B cell (primary cell): ENCODE data around the gene TMEM63A. TPM values are rescaled to one million over a fixed set of nuclear protein-coding genes. Genes with fewer than 3 reads are reported as not detected.

Experiments used
- ATAC-seq: fragments of 200-7000 bp; cut with Tn5 transposase; one replicate; pipeline ENCODE4 v1.10.0; 2021; ENCODE audit warnings: low read depth, mild to moderate bottlenecking, moderate number of reproducible peaks, moderate library complexity
- CTCF ChIA-PET: fragments of 350-600 bp; sonication (Branson Sonifier 250); formaldehyde crosslinking; loops from one replicate; lab custom pipeline; 2021; ENCODE audit warnings: antibody characterized with exemption, inconsistent platforms; lab: Charles Lee
- POLR2A ChIA-PET: fragments of 350-600 bp; sonication (Branson Sonifier 250); formaldehyde crosslinking; loops from one replicate; lab custom pipeline; 2021; ENCODE audit warnings: antibody characterized with exemption; lab: Charles Lee
- DNase-seq: peaks from one replicate; pipeline ENCODE4 v3.0.0; 2013
- H2AFZ ChIP-seq: 2 replicates; pipeline ENCODE4 v1.6.1; 2012; ENCODE audit warnings: mild to moderate bottlenecking, low read depth, low read length; ENCODE audit not compliant: insufficient read depth, poor library complexity, severe bottlenecking
- H3K27ac ChIP-seq, 2 donors: 1 replicate in 1 of 2; 2 replicates in 1 of 2; pipeline ENCODE4 v1.5.1; 2012 to 2013; ENCODE audit warnings: low read length in 2 of 2, mild to moderate bottlenecking in 2 of 2, moderate library complexity in 1 of 2
- H3K27me3 ChIP-seq, 4 experiments: fragments of 200-600 bp in 1 of 4; sonication (generic) in 1 of 4; replicated peaks in 1 of 4; 1 replicate in 2 of 4; 2 replicates in 2 of 4; pipeline versions ENCODE4 v1.6.1 to v1.7.0; 2013 to 2016; ENCODE audit warnings: low read length in 3 of 4, mild to moderate bottlenecking in 2 of 4, mixed read lengths in 1 of 4, moderate library complexity in 1 of 4; ENCODE audit not compliant: insufficient read depth in 4 of 4, control insufficient read depth in 3 of 4; ENCODE audit errors: control extremely low read depth in 1 of 4
- H3K36me3 ChIP-seq, 2 experiments: replicated peaks in 1 of 2; 1 replicate in 1 of 2; 2 replicates in 1 of 2; pipeline versions ENCODE4 v1.6.1 to v1.7.1; 2013; ENCODE audit warnings: low read length in 1 of 2; ENCODE audit not compliant: insufficient read depth in 2 of 2, control insufficient read depth in 1 of 2; ENCODE audit errors: control extremely low read depth in 1 of 2, extremely low read depth in 1 of 2
- H3K4me1 ChIP-seq, 2 donors: fragments of 200-600 bp in 1 of 2; sonication (generic) in 1 of 2; 1 replicate in 1 of 2; 2 replicates in 1 of 2; pipeline versions ENCODE4 v1.5.1 to v1.6.1; 2013 to 2017; ENCODE audit warnings: low read length in 2 of 2; ENCODE audit not compliant: control insufficient read depth in 2 of 2, insufficient read depth in 2 of 2
- H3K4me2 ChIP-seq: replicated peaks from 2 replicates; pipeline ENCODE3; 2012; ENCODE audit warnings: mild to moderate bottlenecking, low read depth, low read length; ENCODE audit not compliant: poor library complexity, severe bottlenecking
- H3K4me3 ChIP-seq, 5 experiments: fragments of 200-600 bp in 1 of 5; sonication (generic) in 1 of 5; 1 replicate in 3 of 5; 2 replicates in 2 of 5; pipeline versions ENCODE4 v1.5.1 to v1.7.0; 2011 to 2016; ENCODE audit warnings: low read length in 4 of 5, mild to moderate bottlenecking in 4 of 5, low read depth in 2 of 5, control low read depth in 1 of 5, moderate library complexity in 1 of 5; ENCODE audit not compliant: insufficient read depth in 1 of 5; ENCODE audit errors: control extremely low read depth in 1 of 5, extremely low read depth in 1 of 5
- H3K79me2 ChIP-seq: fragments of 200-600 bp; sonication (generic); one replicate; pipeline ENCODE4 v1.6.0; 2016; ENCODE audit warnings: low read length; ENCODE audit not compliant: control insufficient read depth, insufficient read depth
- H3K9ac ChIP-seq: fragments of 200-600 bp; sonication (generic); 2 replicates; pipeline ENCODE4 v1.6.1; 2017; ENCODE audit warnings: mild to moderate bottlenecking, low read length, moderate library complexity
- H3K9me3 ChIP-seq, 3 donors: one replicate each; pipeline versions ENCODE4 v1.6.1 to v1.7.1; 2013; ENCODE audit warnings: low read length in 2 of 3; ENCODE audit not compliant: control insufficient read depth in 2 of 3, insufficient read depth in 1 of 3; ENCODE audit errors: control extremely low read depth in 1 of 3
- H4K20me1 ChIP-seq: 2 replicates; pipeline ENCODE4 v1.6.0; 2012; ENCODE audit warnings: mild to moderate bottlenecking, low read length; ENCODE audit not compliant: insufficient read depth, control insufficient read depth, poor library complexity, severe bottlenecking
- H3K27ac Mint-ChIP-seq: one replicate; pipeline ENCODE4 v1.8.0; 2021; ENCODE audit warnings: mixed read lengths
- H3K27me3 Mint-ChIP-seq: one replicate; pipeline ENCODE4 v1.8.0; 2021; ENCODE audit warnings: mixed read lengths
- H3K4me1 Mint-ChIP-seq: one replicate; pipeline ENCODE4 v1.8.0; 2021; ENCODE audit warnings: mixed read lengths
- H3K4me3 Mint-ChIP-seq: one replicate; pipeline ENCODE4 v1.8.0; 2021; ENCODE audit warnings: mixed read lengths
- H3K9me3 Mint-ChIP-seq: one replicate; pipeline ENCODE4 v1.8.0; 2022; ENCODE audit warnings: mixed read lengths; ENCODE audit not compliant: insufficient read depth
- EZH2 ChIP-seq: IDR thresholded peaks from 2 replicates; pipeline ENCODE4 v1.6.1; 2012; ENCODE audit warnings: borderline replicate concordance, low read depth, mild to moderate bottlenecking, moderate library complexity, low read length; ENCODE audit not compliant: insufficient read depth, poor library complexity, severe bottlenecking
- WGBS: methylation state at CpG from one replicate; pipeline ENCODE4 v1.1.5; 2013; ENCODE audit warnings: missing lambda C conversion rate; ENCODE audit not compliant: insufficient coverage; 5-methylcytosine and 5-hydroxymethylcytosine counted together
- intact Hi-C: fragments of 100-400 bp; cut with micrococcal nuclease; formaldehyde crosslinking; loops from one replicate; pipeline ENCODE4 v1.10.0; 2022
- polyA plus RNA-seq: library from polyadenylated mRNA; depleted of rRNA; stranded (reverse); fragments of >200 nt; gene quantifications from 2 replicates; pipeline ENCODE4 v1.2.3, GENCODE V29; 2012
- total RNA-seq, 2 donors: library from RNA; stranded (reverse); fragments of 120-200 nt in 1 of 2; gene quantifications; 1 replicate in 1 of 2; 2 replicates in 1 of 2; pipeline versions ENCODE4 v1.2.3 to v1.2.4, GENCODE V29; 2013 to 2022
- TF ChIP-seq, protein P1 (sequence below): fragments of 200-600 bp; IDR thresholded peaks from one replicate; pipeline ENCODE4 v1.8.0; 2022; ENCODE audit warnings: antibody characterized with exemption, mild to moderate bottlenecking

Gene TMEM63A
- total and polyA plus RNA-seq, 2 donors (not counting 1 experiment from before 2014, with no cell fraction given): 209 to 238 TPM

DNA sequence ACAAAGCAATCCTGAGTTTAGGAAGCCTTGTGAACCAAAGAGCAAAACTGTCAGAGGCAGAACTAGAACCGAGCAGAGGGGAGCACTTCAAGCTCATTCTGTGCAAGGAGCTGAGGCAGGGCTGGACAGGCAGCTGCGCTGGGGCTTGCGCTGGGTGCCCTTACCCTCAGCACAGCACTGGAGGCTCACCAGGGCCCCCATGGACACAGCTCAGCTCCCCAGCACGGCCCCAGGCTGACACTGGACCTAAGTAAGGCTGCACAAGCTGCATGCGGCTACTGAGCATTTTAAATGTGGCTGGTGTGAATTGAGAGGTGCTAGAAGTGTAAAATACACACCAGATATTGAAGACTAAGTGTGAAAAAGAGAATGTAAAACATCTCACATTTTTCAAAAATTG is 22.1 kb downstream of the TMEM63A start:
- Histone ChIP-seq H3K9me3 (no peaks in the 10 kb centered on the region), H3K4me1 (peaks cover 7 to 10% of the 10 kb centered on the region in 2 donors), H3K4me2 (no peak overlapping the region), H3K27me3 (no peaks in the 10 kb centered on the region), H3K79me2 (no peaks in the 10 kb centered on the region), H3K27ac (no peak overlapping the region), H4K20me1 (peaks cover 8% of the 10 kb centered on the region), H2AFZ (no peak overlapping the region), H3K4me3 (no peak overlapping the region), H3K36me3 (peaks cover 8 to 80% of the 10 kb centered on the region in 2 experiments), H3K9ac (no peak overlapping the region)
- H3K4me1 Mint-ChIP-seq: peaks cover 11% of the 10 kb centered on the region
- TF ChIP-seq, protein P1, sequence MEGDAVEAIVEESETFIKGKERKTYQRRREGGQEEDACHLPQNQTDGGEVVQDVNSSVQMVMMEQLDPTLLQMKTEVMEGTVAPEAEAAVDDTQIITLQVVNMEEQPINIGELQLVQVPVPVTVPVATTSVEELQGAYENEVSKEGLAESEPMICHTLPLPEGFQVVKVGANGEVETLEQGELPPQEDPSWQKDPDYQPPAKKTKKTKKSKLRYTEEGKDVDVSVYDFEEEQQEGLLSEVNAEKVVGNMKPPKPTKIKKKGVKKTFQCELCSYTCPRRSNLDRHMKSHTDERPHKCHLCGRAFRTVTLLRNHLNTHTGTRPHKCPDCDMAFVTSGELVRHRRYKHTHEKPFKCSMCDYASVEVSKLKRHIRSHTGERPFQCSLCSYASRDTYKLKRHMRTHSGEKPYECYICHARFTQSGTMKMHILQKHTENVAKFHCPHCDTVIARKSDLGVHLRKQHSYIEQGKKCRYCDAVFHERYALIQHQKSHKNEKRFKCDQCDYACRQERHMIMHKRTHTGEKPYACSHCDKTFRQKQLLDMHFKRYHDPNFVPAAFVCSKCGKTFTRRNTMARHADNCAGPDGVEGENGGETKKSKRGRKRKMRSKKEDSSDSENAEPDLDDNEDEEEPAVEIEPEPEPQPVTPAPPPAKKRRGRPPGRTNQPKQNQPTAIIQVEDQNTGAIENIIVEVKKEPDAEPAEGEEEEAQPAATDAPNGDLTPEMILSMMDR: no peak
- no peak for TF ChIP-seq EZH2
- H3K27me3 Mint-ChIP-seq: no peaks in the 10 kb centered on the region
- ChIA-PET CTCF (interaction anchor here (1.7 kb wide), 1 partner anchor 17 kb away, joined by 5 read pairs; no protein-coding TSS in a partner anchor), POLR2A (no interaction called here)
- DNase-seq (no peak), ATAC-seq (no peak)
- intact Hi-C loops: no loop called here
- H3K9me3 Mint-ChIP-seq: no peaks in the 10 kb centered on the region
- H3K4me3 Mint-ChIP-seq: no peak overlapping the region
- 100% methylated on average over 4 of the region's 5 CpGs for WGBS
- H3K27ac Mint-ChIP-seq: no peak overlapping the region

DNA sequence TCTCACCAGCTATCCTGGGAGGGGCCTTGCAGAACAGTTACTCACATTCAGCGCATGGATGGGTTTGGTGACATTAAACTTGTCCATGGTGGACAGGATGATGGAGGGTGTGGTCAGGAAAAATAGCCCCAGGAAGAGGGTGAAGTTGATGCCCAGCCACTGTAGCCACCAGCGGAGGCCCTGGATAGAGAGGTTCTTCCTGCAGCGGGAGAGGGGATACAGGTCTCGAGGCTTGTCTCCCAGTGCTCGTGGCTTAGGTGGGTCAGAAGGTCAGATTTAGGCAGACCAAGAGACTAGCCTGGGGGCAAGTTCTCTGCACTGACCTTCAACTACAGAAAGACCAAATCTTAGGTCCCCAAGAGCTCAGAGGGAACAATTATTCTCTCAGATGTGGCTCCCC is 23.0 kb downstream of the TMEM63A start:
- peaks cover 11% of the 10 kb centered on the region for H3K4me1 Mint-ChIP-seq
- WGBS: 100% methylated on average over 5 of the region's 5 CpGs
- Histone ChIP-seq H3K9ac (no peak overlapping the region), H2AFZ (no peak overlapping the region), H4K20me1 (peaks cover 6% of the 10 kb centered on the region), H3K36me3 (peaks cover 8 to 80% of the 10 kb centered on the region in 2 experiments), H3K79me2 (peaks cover 3% of the 10 kb centered on the region), H3K4me2 (no peak overlapping the region), H3K27ac (no peak overlapping the region), H3K4me1 (peaks cover 7 to 10% of the 10 kb centered on the region in 2 donors), H3K4me3 (no peak overlapping the region), H3K9me3 (no peaks in the 10 kb centered on the region), H3K27me3 (no peaks in the 10 kb centered on the region)
- ChIA-PET CTCF (interaction anchor here (0.7 to 1.1 kb wide), 3 partner anchors 26 to 385 kb away, joined by 3 to 5 read pairs (median 4); no protein-coding TSS in a partner anchor), POLR2A (interaction anchor here (0.6 kb wide), 1 partner anchor 65 kb away, joined by 4 read pairs; the partner anchor contains the start of gene PYCR2)
- no peaks in the 10 kb centered on the region for H3K9me3 Mint-ChIP-seq
- intact Hi-C loops: no loop called here
- ATAC-seq: no peak
- no peak for DNase-seq
- H3K27ac Mint-ChIP-seq: no peak overlapping the region
- no peak overlapping the region for H3K4me3 Mint-ChIP-seq
- no peaks in the 10 kb centered on the region for H3K27me3 Mint-ChIP-seq
- TF ChIP-seq EZH2: no peak
- TF ChIP-seq, protein P1: no peak
